OCI-LY3 (cell line): ENCODE measurements around the gene CHST11.

ENCODE experiments used
- H2AFZ ChIP-seq: fragments of 200-600, 300-600 bp; shearing (Covaris generic); 2 replicates; pipeline ENCODE4 v1.6.0; 2014; ENCODE audit warnings: antibody characterized with exemption, low read depth, low read length
- H3K27ac ChIP-seq: fragments of 200-600, 300-600 bp; sonication (generic); 2 replicates; pipeline ENCODE4 v1.5.1; 2014; ENCODE audit warnings: mild to moderate bottlenecking, low read length, moderate library complexity, mixed read lengths
- H3K27me3 ChIP-seq: fragments of 200-600, 300-600 bp; sonication (generic); 2 replicates; pipeline ENCODE4 v1.6.1; 2014; ENCODE audit warnings: low read depth, low read length, mixed read lengths
- H3K36me3 ChIP-seq: fragments of 200-600, 300-600 bp; sonication (generic); replicated peaks from 2 replicates; pipeline ENCODE3; 2014; ENCODE audit warnings: low read depth, low read length, mixed read lengths
- H3K4me1 ChIP-seq: fragments of 300-600, 200-600 bp; sonication (generic); 2 replicates; pipeline ENCODE4 v1.6.1; 2014; ENCODE audit warnings: low read length, mixed read lengths
- H3K4me2 ChIP-seq: fragments of 200-600, 300-600 bp; sonication (generic); 2 replicates; pipeline ENCODE4 v1.6.1; 2014; ENCODE audit warnings: low read length, mixed read lengths
- H3K4me3 ChIP-seq: fragments of 300-600, 200-600 bp; sonication (generic); 2 replicates; pipeline ENCODE4 v1.5.1; 2014; ENCODE audit warnings: antibody characterized with exemption, mild to moderate bottlenecking, low read length, moderate library complexity
- H3K79me2 ChIP-seq: fragments of 300-600, 200-600 bp; shearing (Covaris generic); 2 replicates; pipeline ENCODE4 v1.6.1; 2014; ENCODE audit warnings: mild to moderate bottlenecking, low read length, mixed read lengths
- H3K9ac ChIP-seq: fragments of 300-600, 200-600 bp; shearing (Covaris generic); 2 replicates; pipeline ENCODE4 v1.6.0; 2014; ENCODE audit warnings: mild to moderate bottlenecking, low read length, moderate library complexity
- H3K9me3 ChIP-seq: fragments of 200-600, 300-600 bp; shearing (Covaris generic); 2 replicates; pipeline ENCODE4 v1.6.1; 2014; ENCODE audit warnings: low read length, mixed read lengths; ENCODE audit not compliant: insufficient read depth
- H4K20me1 ChIP-seq: fragments of 200-600, 300-600 bp; sonication (generic); 2 replicates; pipeline ENCODE4 v1.6.1; 2016; ENCODE audit warnings: low read length, mixed read lengths; ENCODE audit not compliant: insufficient read depth
- CTCF ChIP-seq: fragments of 200-600, 300-600 bp; sonication (generic); IDR thresholded peaks from 2 replicates; pipeline ENCODE4 v1.5.1; 2014; ENCODE audit warnings: antibody characterized with exemption, low read length, low read depth
- EZH2phosphoT487 ChIP-seq: fragments of 200-600 bp; shearing (Covaris generic); IDR thresholded peaks from 2 replicates; pipeline ENCODE4 v1.6.1; 2018; ENCODE audit warnings: antibody characterized with exemption, mixed run types, low read depth

The CHST11 gene

GRCh38 chr12:104460041-104460719 lies 3.4 kb downstream of the CHST11 start:
- Histone ChIP-seq H3K9me3 (no peaks in the 10 kb centered on the region), H3K27me3 (peaks cover 13% of the 10 kb centered on the region), H3K79me2 (peaks cover 9% of the 10 kb centered on the region; the same call in 1 of the 2 replicates), H3K27ac (no peak overlapping the region), H2AFZ (no peak overlapping the region), H3K4me1 (peaks cover 26% of the 10 kb centered on the region), H3K36me3 (no peaks in the 10 kb centered on the region), H4K20me1 (no peaks in the 10 kb centered on the region), H3K4me3 (no peak overlapping the region), H3K4me2 (no peak overlapping the region), H3K9ac (no peak overlapping the region)
- TF ChIP-seq CTCF (no peak), EZH2phosphoT487 (no peak)

DNA sequence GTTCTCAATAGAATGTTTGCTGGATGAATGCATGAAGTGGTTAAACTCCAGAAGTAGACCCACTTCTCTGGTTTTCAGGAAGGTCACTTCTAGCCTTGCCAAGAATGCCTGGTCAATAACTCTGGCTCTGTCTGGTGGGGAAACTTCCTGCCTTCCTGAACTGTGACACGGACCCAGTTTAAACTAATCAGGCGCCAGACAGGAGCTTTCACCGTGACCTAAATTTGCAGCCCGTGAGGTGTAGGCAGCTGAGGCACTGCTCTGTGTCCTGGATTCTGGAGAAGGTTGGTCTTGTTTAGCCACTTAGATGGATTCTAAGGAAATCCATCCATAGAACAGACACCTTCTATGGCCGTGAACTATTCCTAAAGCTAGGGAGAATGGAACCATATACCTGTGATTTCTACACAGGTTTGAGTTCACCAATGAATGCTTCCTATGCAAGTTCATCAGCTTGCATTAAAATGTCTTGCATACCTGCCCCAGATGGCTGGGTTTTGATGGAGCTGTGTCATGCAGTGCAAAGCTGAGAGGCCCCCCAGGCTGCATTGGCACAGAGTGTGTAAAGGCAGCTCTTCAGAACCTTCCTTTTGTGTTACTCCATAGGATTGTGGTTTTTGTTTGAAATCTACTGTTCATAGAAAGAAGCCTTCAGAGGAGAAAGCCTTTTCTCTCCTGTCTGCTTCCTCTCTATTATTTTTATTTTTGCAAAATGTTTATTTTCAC lies 4.4 kb downstream of the CHST11 start:
- Histone ChIP-seq H3K4me3 (no peak overlapping the region), H3K79me2 (peaks cover 9% of the 10 kb centered on the region; the same call in 1 of the 2 replicates), H3K27ac (no peak overlapping the region), H3K36me3 (no peaks in the 10 kb centered on the region), H2AFZ (no peak overlapping the region), H3K27me3 (peaks cover 3% of the 10 kb centered on the region), H3K9me3 (no peaks in the 10 kb centered on the region), H4K20me1 (no peaks in the 10 kb centered on the region), H3K9ac (no peak overlapping the region), H3K4me2 (no peak overlapping the region), H3K4me1 (peaks cover 23% of the 10 kb centered on the region)
- no peak for TF ChIP-seq EZH2phosphoT487
- no peak for TF ChIP-seq CTCF

- peak overlapping the region; percentile 61 for H3K4me2 ChIP-seq
- H3K9me3 ChIP-seq, result no peaks in the 10 kb centered on the region
- H3K9ac ChIP-seq, result 0 out of 2 replicates have a peak overlapping the region, but pooled peaks have one; percentile 7
- H3K27ac ChIP-seq, result peak overlapping the region; percentile 43; the same call in 1 of the 2 replicates
- H3K27me3 ChIP-seq, result no peaks in the 10 kb centered on the region
- peak overlapping the region; percentile 5; the same call in 1 of the 2 replicates for H3K4me3 ChIP-seq
- no peaks in the 10 kb centered on the region for H4K20me1 ChIP-seq
- H2AFZ ChIP-seq, result no peak overlapping the region
- H3K36me3 ChIP-seq, result no peaks in the 10 kb centered on the region
- H3K4me1 ChIP-seq, result peaks cover 21% of the 10 kb centered on the region
- TF ChIP-seq EZH2phosphoT487 (no peak), CTCF (no peak)
- H3K79me2 ChIP-seq, result peaks cover 9% of the 10 kb centered on the region; the same call in 1 of the 2 replicates
Observed at GRCh38 chr12:104462325-104462724, 5.6 kb downstream of the CHST11 start.

DNA sequence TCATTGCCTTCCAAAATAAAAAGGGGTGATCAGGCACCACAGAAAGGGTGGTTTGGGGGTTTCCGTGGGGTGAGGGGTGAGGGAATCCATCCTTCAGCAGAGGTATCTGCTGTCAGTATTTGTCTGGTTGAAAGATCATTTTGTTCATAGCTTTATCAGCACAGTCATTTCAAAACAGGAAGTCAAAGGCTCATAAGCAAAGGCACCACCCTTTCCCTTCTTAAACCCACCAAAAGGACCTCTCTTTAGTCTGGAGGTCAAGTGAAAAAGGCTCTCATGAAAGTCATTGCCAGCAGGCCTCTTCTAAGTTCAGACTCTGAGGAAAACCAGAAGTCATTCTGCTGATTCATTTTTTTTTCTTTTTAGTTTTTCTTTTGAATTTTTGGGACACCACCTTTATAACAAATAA lies 6.2 kb downstream of the CHST11 start:
- Histone ChIP-seq H3K79me2 (peaks cover 3% of the 10 kb centered on the region; the same call in 1 of the 2 replicates), H3K27ac (peak overlapping the region; percentile 43), H3K9me3 (no peaks in the 10 kb centered on the region), H3K9ac (peak overlapping the region; percentile 7; the same call in 1 of the 2 replicates), H3K4me3 (peak overlapping the region; percentile 5; the same call in 1 of the 2 replicates), H3K4me2 (peak overlapping the region; percentile 61), H4K20me1 (no peaks in the 10 kb centered on the region), H3K4me1 (peaks cover 21% of the 10 kb centered on the region), H3K27me3 (no peaks in the 10 kb centered on the region), H3K36me3 (no peaks in the 10 kb centered on the region), H2AFZ (no peak overlapping the region)
- TF ChIP-seq EZH2phosphoT487 (no peak), CTCF (no peak)
